Measurements from ENCODE around the gene DMRT3.

The DMRT3 gene

GRCh38 chr9:1002678-1003077 lies 26.2 kb downstream of the DMRT3 start:
- no peak for DNase-seq (ENCODE audit: low spot score)

- peak; percentile 38 for DNase-seq (ENCODE audit: low spot score)
Observed at GRCh38 chr9:1005043-1005667, 28.7 kb downstream of the DMRT3 start.

GRCh38 chr9:1007312-1007711 lies 30.9 kb downstream of the DMRT3 start:
- DNase-seq (ENCODE audit: low spot score) = no peak

GRCh38 chr9:1008216-1008615 lies 31.8 kb downstream of the DMRT3 start:
- no peak for DNase-seq (ENCODE audit: low spot score)

- peak; percentile 63 for DNase-seq (ENCODE audit: low spot score)
Observed at GRCh38 chr9:1009101-1009707, 32.7 kb downstream of the DMRT3 start.

GRCh38 chr9:1013021-1013420 lies 36.6 kb downstream of the DMRT3 start:
- DNase-seq (ENCODE audit: low spot score) = no peak

GRCh38 chr9:1014225-1014624 lies 37.8 kb downstream of the DMRT3 start:
- DNase-seq (ENCODE audit: low spot score) = no peak

- DNase-seq (ENCODE audit: low spot score) = no peak
Observed at GRCh38 chr9:1014640-1015039, 38.2 kb downstream of the DMRT3 start.

- DNase-seq (ENCODE audit: low spot score) = no peak
Observed at GRCh38 chr9:1018121-1018520, 41.7 kb downstream of the DMRT3 start.

GRCh38 chr9:1024112-1024511 lies 47.7 kb downstream of the DMRT3 start:
- no peak for DNase-seq (ENCODE audit: low spot score)

GRCh38 chr9:1025131-1025530 lies 48.7 kb downstream of the DMRT3 start:
- DNase-seq (ENCODE audit: low spot score) = no peak

- no peak for DNase-seq (ENCODE audit: low spot score)
Observed at GRCh38 chr9:1026219-1026618, 49.8 kb downstream of the DMRT3 start.

- no peak for DNase-seq (ENCODE audit: low spot score)
Observed at GRCh38 chr9:1028501-1029190, 52.2 kb downstream of the DMRT3 start.

GRCh38 chr9:1031951-1032601 lies 55.6 kb downstream of the DMRT3 start:
- DNase-seq (ENCODE audit: low spot score) = no peak

- DNase-seq (ENCODE audit: low spot score) = no peak
Observed at GRCh38 chr9:1034271-1034670, 57.8 kb downstream of the DMRT3 start.

GRCh38 chr9:1039589-1039988 lies 63.1 kb downstream of the DMRT3 start:
- no peak for DNase-seq (ENCODE audit: low spot score)

Data from kidney capillary endothelial cell (primary cell).